SJSA1 (cell line): ENCODE measurements around the gene FAM78A. TPM values are rescaled to one million over a fixed set of nuclear protein-coding genes. Genes with fewer than 3 reads are reported as not detected.
A peak's percentile ranks its signal among the peaks of the same experiment; 100 is the strongest.

Experiments
- DNase-seq, 2 experiments: peaks; one replicate each; pipeline ENCODE4 v3.0.0-alpha.2; 2015 to 2020; ENCODE audit warnings: low spot score in 2 of 2, low read depth in 1 of 2
- H3K27ac ChIP-seq: fragments of 250-450 bp; sonication (Bioruptor Pico); 2 replicates; pipeline ENCODE4 v1.5.1; 2020; ENCODE audit warnings: mild to moderate bottlenecking, moderate library complexity
- H3K27me3 ChIP-seq: fragments of 250-450 bp; sonication (Bioruptor Pico); replicated peaks from 2 replicates; pipeline ENCODE4 v1.5.1; 2020; ENCODE audit warnings: mild to moderate bottlenecking, moderate library complexity
- H3K36me3 ChIP-seq: fragments of 250-450 bp; sonication (Bioruptor Pico); 2 replicates; pipeline ENCODE4 v1.5.1; 2020; ENCODE audit warnings: mild to moderate bottlenecking
- H3K4me1 ChIP-seq: fragments of 250-450 bp; sonication (Bioruptor Pico); replicated peaks from 2 replicates; pipeline ENCODE4 v1.6.1; 2021; ENCODE audit warnings: mild to moderate bottlenecking
- H3K4me3 ChIP-seq: fragments of 250-450 bp; sonication (Bioruptor Pico); 2 replicates; pipeline ENCODE4 v1.5.1; 2020; ENCODE audit warnings: mild to moderate bottlenecking
- H3K9me3 ChIP-seq: fragments of 250-450 bp; sonication (Bioruptor Pico); replicated peaks from 2 replicates; pipeline ENCODE4 v1.5.1; 2020; ENCODE audit warnings: mild to moderate bottlenecking
- total RNA-seq: library from RNA; depleted of rRNA; stranded (reverse); fragments of >200 nt; shearing (Covaris generic); gene quantifications from 2 replicates; pipeline ENCODE4 v1.2.3, GENCODE V29; 2014; rRNA removed

The FAM78A gene
- 0.03 TPM in 1 of 2 replicates, not detected in the other for total RNA-seq

GRCh38 chr9:131276094-131276888 is at the start of gene FAM78A:
FAM78A (minus strand) TSS chr9:131276510; CDS start chr9:131276179, 331 bp downstream.
- H3K9me3 ChIP-seq, result no peaks in the 10 kb centered on the region
- H3K27ac ChIP-seq, result no peak within 1 kb of the TSS
- no peak for DNase-seq
- H3K27me3 ChIP-seq, result peaks cover 40% of the 10 kb centered on the region
- H3K36me3 ChIP-seq, result no peaks in the 10 kb centered on the region
- H3K4me3 ChIP-seq, result peak within 1 kb of the TSS; percentile 40
- H3K4me1 ChIP-seq, result peaks cover 11% of the 10 kb centered on the region

- Histone ChIP-seq H3K27me3 (0 out of 2 replicates have a peak, but pooled peaks cover 5% of the 10 kb centered on the region), H3K27ac (no peak overlapping the region), H3K4me1 (no peaks in the 10 kb centered on the region), H3K36me3 (no peaks in the 10 kb centered on the region), H3K4me3 (no peak overlapping the region), H3K9me3 (no peaks in the 10 kb centered on the region)
- no peak for DNase-seq
Observed at GRCh38 chr9:131324736-131325679, 48.7 kb upstream of the FAM78A start.

- no peak for DNase-seq
- 0 out of 2 replicates have a peak, but pooled peaks cover 5% of the 10 kb centered on the region for H3K27me3 ChIP-seq
- H3K9me3 ChIP-seq, result no peaks in the 10 kb centered on the region
- H3K4me1 ChIP-seq, result no peaks in the 10 kb centered on the region
- no peak overlapping the region for H3K4me3 ChIP-seq
- H3K36me3 ChIP-seq, result no peaks in the 10 kb centered on the region
- H3K27ac ChIP-seq, result no peak overlapping the region
Observed at GRCh38 chr9:131323629-131324028, 47.3 kb upstream of the FAM78A start.

- no peak overlapping the region for H3K27ac ChIP-seq
- H3K4me3 ChIP-seq, result no peak overlapping the region
- H3K4me1 ChIP-seq, result no peaks in the 10 kb centered on the region
- no peaks in the 10 kb centered on the region for H3K27me3 ChIP-seq
- DNase-seq, result no peak
- H3K36me3 ChIP-seq, result no peaks in the 10 kb centered on the region
- H3K9me3 ChIP-seq, result no peaks in the 10 kb centered on the region
Observed at GRCh38 chr9:131320031-131320685, 43.8 kb upstream of the FAM78A start.

GRCh38 chr9:131319486-131319885 is 43.2 kb upstream of the FAM78A start:
- Histone ChIP-seq H3K36me3 (no peaks in the 10 kb centered on the region), H3K27me3 (no peaks in the 10 kb centered on the region), H3K27ac (no peak overlapping the region), H3K4me3 (no peak overlapping the region), H3K4me1 (no peaks in the 10 kb centered on the region), H3K9me3 (no peaks in the 10 kb centered on the region)
- DNase-seq, result no peak

- Histone ChIP-seq H3K9me3 (no peaks in the 10 kb centered on the region), H3K27me3 (no peaks in the 10 kb centered on the region), H3K27ac (no peak overlapping the region), H3K4me1 (no peaks in the 10 kb centered on the region), H3K36me3 (no peaks in the 10 kb centered on the region), H3K4me3 (no peak overlapping the region)
- DNase-seq, result no peak
Observed at GRCh38 chr9:131318231-131319085, 42.1 kb upstream of the FAM78A start.

- no peaks in the 10 kb centered on the region for H3K9me3 ChIP-seq
Observed at GRCh38 chr9:131312822-131313770, 36.8 kb upstream of the FAM78A start.

GRCh38 chr9:131312246-131312645 is 35.9 kb upstream of the FAM78A start:
- no peaks in the 10 kb centered on the region for H3K36me3 ChIP-seq
- no peaks in the 10 kb centered on the region for H3K4me1 ChIP-seq
- H3K9me3 ChIP-seq, result no peaks in the 10 kb centered on the region
- no peak overlapping the region for H3K4me3 ChIP-seq
- H3K27ac ChIP-seq, result no peak overlapping the region
- no peaks in the 10 kb centered on the region for H3K27me3 ChIP-seq
- DNase-seq, result no peak

More at GRCh38 chr9:131312822-131313770, 36.8 kb upstream of the FAM78A start:
- Histone ChIP-seq H3K4me1 (no peaks in the 10 kb centered on the region), H3K27me3 (no peaks in the 10 kb centered on the region), H3K36me3 (no peaks in the 10 kb centered on the region), H3K4me3 (no peak overlapping the region), H3K27ac (no peak overlapping the region)
- no peak for DNase-seq

- no peaks in the 10 kb centered on the region for H3K4me1 ChIP-seq
- H3K27me3 ChIP-seq, result no peaks in the 10 kb centered on the region
- no peak overlapping the region for H3K4me3 ChIP-seq
- H3K36me3 ChIP-seq, result no peaks in the 10 kb centered on the region
- DNase-seq, result no peak
- H3K9me3 ChIP-seq, result no peaks in the 10 kb centered on the region
- H3K27ac ChIP-seq, result no peak overlapping the region
Observed at GRCh38 chr9:131310833-131311554, 34.7 kb upstream of the FAM78A start.

- no peaks in the 10 kb centered on the region for H3K36me3 ChIP-seq
- H3K27me3 ChIP-seq, result no peaks in the 10 kb centered on the region
- H3K9me3 ChIP-seq, result no peaks in the 10 kb centered on the region
- H3K4me1 ChIP-seq, result no peaks in the 10 kb centered on the region
- H3K27ac ChIP-seq, result no peak overlapping the region
- no peak for DNase-seq
- H3K4me3 ChIP-seq, result no peak overlapping the region
Observed at GRCh38 chr9:131309530-131310276, 33.4 kb upstream of the FAM78A start.

- no peaks in the 10 kb centered on the region for H3K27me3 ChIP-seq
- no peak for DNase-seq
- no peaks in the 10 kb centered on the region for H3K4me1 ChIP-seq
- no peaks in the 10 kb centered on the region for H3K36me3 ChIP-seq
- no peak overlapping the region for H3K27ac ChIP-seq
- H3K9me3 ChIP-seq, result no peaks in the 10 kb centered on the region
- H3K4me3 ChIP-seq, result no peak overlapping the region
Observed at GRCh38 chr9:131308906-131309529, 32.7 kb upstream of the FAM78A start.
